HG03159 (cell line): ENCODE measurements around the gene SLC6A2.

ENCODE experiments used
- ATAC-seq: cut with Tn5 transposase; IDR thresholded peaks from one replicate; pipeline ENCODE4 v1.9.1; 2021; ENCODE audit warnings: mild to moderate bottlenecking, moderate library complexity; ENCODE audit not compliant: unreplicated experiment

The SLC6A2 gene

GRCh38 chr16:55668340-55669281 lies 12.8 kb downstream of the SLC6A2 start:
- no peak for ATAC-seq

- no peak for ATAC-seq
Measured at GRCh38 chr16:55671206-55671973, 15.6 kb downstream of the SLC6A2 start.

DNA sequence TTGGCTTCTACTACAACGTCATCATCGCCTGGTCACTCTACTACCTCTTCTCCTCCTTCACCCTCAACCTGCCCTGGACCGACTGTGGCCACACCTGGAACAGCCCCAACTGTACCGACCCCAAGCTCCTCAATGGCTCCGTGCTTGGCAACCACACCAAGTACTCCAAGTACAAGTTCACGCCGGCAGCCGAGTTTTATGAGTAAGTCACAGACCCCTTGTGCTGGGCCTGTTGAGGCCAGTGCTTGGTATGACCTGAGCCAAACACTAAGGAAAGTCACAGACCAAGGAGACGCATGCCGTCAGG lies 16.1 kb downstream of the SLC6A2 start:
- no peak for ATAC-seq

DNA sequence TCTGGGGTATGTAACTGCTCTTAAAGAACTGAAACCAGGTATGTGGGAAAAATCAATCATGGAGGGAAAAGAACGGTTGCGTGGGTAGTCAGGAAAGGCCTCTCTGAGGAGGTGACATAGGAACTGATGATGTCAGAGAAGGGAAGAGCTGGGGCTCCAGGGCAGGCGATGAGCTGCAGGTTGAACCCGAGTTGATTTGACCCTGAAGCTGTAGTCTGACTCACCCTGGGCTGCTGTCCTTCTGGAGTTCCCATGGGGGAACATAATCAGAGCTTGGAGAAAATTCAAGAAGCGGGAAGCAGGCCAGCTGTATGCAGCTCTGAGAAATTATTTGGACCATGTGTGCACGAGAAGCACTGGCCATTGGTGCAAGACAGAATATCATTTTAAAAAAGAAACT lies 16.7 kb downstream of the SLC6A2 start:
- ATAC-seq, result no peak

GRCh38 chr16:55678161-55678821 lies 22.5 kb downstream of the SLC6A2 start:
- ATAC-seq, result no peak

- no peak for ATAC-seq
Measured at GRCh38 chr16:55682086-55682485, 26.3 kb downstream of the SLC6A2 start.

DNA sequence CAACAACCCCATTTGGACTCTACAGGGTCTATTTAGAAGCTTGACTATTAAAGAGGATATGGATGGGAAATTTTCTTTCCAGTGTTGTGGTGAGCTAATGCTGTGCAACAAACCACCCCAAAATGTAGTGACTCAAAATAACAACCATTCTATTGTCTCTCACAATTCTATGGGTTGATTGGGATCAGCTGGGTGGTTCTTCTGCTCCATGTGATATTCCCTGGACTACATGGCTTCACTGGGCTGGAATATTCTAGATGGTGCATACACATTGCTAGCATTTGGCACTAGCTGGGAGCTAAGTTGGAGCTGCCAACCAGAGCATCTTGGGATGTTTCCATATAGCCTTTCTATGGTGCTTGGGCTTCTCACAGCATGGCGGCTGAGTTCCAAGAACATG lies 30.2 kb downstream of the SLC6A2 start:
- no peak for ATAC-seq

DNA sequence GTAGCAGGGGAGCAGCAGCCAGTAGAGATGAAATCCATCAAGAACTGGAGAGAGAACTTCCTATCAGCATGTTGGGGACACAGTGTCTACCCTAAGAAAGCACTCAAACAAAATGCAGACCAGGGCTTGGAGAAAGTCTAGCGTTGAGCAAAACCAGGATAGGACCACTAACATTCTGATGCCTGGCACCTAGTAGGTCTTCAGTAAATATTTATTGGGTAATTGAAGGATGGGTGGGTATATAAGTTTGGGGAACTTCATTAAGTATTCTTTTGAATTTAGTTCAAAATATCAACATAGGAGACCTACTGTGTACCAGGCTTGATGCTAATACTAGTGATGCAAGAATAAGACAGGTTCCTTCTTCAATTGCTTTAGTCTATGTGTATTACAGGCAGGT lies 30.9 kb downstream of the SLC6A2 start:
- no peak for ATAC-seq

- no peak for ATAC-seq
Measured at GRCh38 chr16:55687802-55688201, 32.0 kb downstream of the SLC6A2 start.

DNA sequence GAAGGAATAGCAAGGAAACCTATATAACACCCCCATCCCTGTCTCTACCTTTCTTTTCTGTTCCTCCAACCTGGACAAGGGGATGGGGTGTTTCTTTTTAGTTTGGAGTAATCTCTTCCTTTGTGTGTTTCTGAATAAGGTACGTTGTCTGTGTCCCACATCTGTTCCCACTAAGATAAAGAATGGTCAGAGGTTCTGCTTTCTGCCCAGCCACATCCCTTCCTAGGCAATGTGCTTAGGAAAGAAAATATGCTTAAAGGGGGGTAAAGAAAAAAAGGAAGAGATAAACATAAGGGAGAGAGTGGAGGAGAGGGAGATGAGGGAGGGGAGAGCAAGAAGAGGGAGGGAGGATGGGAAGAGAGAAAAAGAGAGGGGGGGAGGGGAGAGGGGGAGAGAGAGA lies 35.1 kb downstream of the SLC6A2 start:
- no peak for ATAC-seq

DNA sequence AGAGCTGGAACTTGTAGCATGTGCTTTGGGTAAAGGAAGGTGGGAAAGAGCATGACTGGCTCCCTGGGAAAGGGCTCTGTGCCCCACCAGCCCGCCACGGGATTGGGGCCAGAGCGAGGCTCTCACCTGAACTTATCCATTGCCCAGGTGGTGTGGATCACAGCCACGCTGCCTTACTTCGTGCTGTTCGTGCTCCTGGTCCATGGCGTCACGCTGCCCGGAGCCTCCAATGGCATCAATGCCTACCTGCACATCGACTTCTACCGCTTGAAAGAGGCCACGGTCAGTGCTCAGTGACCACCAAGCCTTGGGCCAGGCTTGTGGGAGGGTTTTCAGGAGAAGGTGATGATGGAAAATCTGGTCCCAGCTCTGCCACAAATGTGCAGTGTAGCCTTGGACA lies 36.0 kb downstream of the SLC6A2 start:
- ATAC-seq, result no peak

DNA sequence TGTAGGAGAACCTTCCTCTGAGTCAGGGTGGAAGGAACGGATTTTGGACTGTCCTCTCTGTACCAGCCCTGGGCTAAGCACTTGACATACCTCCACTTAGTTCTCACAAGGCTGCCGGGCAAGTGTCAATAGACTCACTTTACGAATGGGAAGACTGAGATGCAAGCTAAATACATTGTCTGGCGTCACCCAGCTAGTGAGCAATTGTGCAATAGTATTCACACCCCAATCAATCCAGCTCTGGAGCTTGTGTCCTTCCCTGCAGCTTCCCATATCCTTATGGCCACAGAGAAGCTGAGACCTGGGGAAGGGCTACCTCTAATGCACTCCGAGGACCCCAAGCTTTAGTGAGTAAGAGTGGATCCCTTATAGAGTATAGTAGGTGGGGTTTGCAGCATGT lies 39.8 kb downstream of the SLC6A2 start:
- ATAC-seq, result no peak

DNA sequence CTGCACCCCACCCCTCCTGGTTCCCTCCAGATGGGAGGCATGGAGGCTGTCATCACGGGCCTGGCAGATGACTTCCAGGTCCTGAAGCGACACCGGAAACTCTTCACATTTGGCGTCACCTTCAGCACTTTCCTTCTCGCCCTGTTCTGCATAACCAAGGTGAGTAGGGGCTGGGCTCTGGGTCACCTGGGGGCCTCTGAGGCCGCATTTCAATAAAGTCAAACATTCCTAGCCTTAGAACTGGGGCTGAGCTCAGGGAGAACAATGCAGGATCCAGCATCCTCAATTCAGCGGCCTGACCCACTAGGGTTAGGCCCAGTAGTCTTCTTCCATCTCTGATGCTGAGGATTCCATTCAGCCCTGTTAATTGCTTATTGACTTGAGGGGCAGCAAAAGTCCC lies 42.1 kb downstream of the SLC6A2 start:
- no peak for ATAC-seq

GRCh38 chr16:55698331-55698730 lies 42.5 kb downstream of the SLC6A2 start:
- ATAC-seq, result no peak

DNA sequence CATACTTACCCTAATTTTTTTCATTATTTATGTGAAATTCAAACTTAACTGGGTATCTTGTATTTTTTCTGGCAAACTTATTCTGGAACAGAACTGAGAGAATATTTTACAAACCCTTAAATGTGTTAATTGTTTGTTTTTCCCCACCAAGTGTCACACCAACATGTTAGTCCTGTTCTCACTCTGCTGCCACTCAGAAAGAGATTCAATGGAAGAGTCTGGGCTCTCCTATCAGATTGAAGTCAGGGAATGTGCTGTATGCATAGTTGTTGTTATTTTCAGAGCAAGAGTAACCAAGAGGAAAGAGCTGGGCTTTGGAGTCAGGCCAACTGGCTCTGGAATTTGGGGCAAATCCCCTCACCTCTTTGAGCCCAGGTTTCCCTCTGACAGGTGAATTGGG lies 43.2 kb downstream of the SLC6A2 start:
- no peak for ATAC-seq

GRCh38 chr16:55699616-55700015 lies 43.8 kb downstream of the SLC6A2 start:
- no peak for ATAC-seq

DNA sequence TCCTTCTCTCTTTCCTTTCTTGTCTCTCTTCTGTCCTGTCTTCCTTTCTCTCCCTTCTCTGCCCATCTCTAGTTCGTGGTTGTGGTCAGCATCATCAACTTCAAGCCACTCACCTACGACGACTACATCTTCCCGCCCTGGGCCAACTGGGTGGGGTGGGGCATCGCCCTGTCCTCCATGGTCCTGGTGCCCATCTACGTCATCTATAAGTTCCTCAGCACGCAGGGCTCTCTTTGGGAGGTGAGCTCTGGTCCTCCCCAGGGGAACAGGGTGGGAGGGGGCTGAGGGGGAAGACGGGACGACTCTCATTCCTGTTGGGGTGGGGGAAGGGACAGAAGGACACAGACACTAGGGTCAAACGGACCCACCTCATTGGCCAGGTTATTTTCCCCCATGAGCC lies 44.3 kb downstream of the SLC6A2 start:
- ATAC-seq, result no peak

DNA sequence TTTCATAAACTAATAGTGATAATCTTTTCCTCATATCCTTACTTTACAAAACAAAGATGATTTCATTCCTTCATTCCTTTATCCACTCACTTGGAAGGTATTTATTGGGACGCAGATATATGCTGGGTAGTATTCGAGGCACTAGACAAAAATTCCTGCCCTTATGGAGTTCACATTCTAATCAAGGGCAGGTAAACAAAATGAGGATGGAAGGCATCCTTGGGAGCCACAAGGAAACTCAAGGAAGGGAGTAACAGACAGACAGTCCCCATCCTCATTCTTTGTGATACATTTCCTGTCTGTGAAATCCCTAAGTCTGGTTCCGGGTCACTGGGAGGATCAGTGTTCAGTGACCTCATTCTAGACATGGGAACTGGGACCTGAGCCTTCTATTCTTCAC lies 45.2 kb downstream of the SLC6A2 start:
- ATAC-seq, result no peak

DNA sequence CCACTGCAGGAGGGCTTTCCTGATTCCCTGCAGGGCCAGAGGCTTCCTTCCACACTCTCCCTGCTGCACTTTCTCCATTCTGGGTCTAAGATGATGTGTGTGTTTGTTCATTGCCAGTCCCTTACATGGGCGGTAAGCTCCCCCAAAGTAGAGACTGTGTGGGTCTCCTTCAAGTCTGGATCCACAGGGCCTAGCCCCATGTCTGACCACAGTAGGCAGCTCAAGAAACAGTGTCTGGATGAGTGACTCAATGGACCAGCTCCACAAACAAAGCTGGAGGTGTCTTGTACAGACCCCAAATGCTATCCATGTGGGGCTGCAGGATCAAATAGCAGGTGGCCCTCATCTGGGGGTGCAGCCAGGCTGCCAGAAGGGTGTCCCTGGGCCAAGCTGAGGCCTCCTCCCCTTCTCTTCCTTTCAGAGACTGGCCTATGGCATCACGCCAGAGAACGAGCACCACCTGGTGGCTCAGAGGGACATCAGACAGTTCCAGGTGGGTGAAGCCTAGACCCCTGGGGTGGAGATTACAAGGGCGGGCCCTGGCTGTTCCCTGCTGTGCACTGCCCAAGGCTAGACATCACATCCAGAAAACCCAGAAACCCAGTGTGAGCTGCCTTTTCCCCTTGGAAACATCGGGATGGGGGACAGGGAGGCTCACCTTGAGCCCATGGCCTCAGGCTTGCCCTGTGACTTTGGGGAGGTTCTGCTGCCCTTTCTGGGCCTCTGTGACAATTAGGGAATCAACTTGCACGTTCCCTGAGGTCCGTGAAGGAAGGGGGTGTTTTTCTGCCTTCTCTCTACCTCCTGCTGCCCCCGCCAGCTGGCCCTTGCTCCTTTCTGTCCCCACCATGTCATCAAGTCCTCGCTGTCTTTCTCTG lies 45.9 kb downstream of the SLC6A2 start:
- peak; percentile 79 for ATAC-seq
